A549 (cell line): ENCODE data around the gene VSX1. TPM values are rescaled to one million over a fixed set of nuclear protein-coding genes. Genes with fewer than 3 reads are reported as not detected.
A peak's percentile ranks its signal among the peaks of the same experiment; 100 is the strongest.

ENCODE experiments used
- ATAC-seq, 2 experiments: fragments of 200-7000 bp in 1 of 2; fragments of >200 bp in 1 of 2; cut with Nextera tagmentation in 1 of 2; cut with Tn5 transposase in 1 of 2; 3 replicates each; pipeline versions ENCODE4 v1.8.0 to v1.9.1; 2018 to 2020; ENCODE audit warnings: mild to moderate bottlenecking in 1 of 2, moderate library complexity in 1 of 2
- CTCF ChIA-PET: fragments of 300-600 bp; sonication (Branson Sonifier 250); formaldehyde crosslinking; extraction: SDS; loops from one replicate; lab custom pipeline; 2021; ENCODE audit warnings: antibody characterized with exemption, inconsistent platforms; lab: Yijun Ruan, JAX
- POLR2A ChIA-PET: fragments of 350-600 bp; formaldehyde crosslinking; extraction: SDS; loops from one replicate; lab custom pipeline; 2021; ENCODE audit warnings: antibody characterized with exemption, inconsistent platforms; lab: Yijun Ruan, JAX
- DNase-seq, 2 experiments: peaks; one replicate each; pipeline versions ENCODE4 v3.0.0 to v3.0.0-alpha.2; 2011 to 2016; ENCODE audit warnings: low read depth in 1 of 2, low spot score in 1 of 2
- FAIRE-seq: peaks from 2 replicates; lab custom pipeline; 2011; peaks lifted over from hg19 to GRCh38; lab: Jason Lieb, UNC
- H3K27ac ChIP-seq, 2 experiments: fragments of >200 bp; sonication (Bioruptor Twin); formaldehyde crosslinking; 3 replicates each; pipeline ENCODE4 v1.5.1; 2016 to 2017
- H3K4me1 ChIP-seq: fragments of >200 bp; sonication (Bioruptor Twin); formaldehyde crosslinking; 3 replicates; pipeline ENCODE4 v1.6.1; 2016
- H3K4me2 ChIP-seq: fragments of >200 bp; sonication (Bioruptor Twin); formaldehyde crosslinking; 3 replicates; pipeline ENCODE4 v1.6.1; 2016
- H3K4me3 ChIP-seq: fragments of >200 bp; sonication (Bioruptor Twin); formaldehyde crosslinking; 3 replicates; pipeline ENCODE4 v1.5.1; 2016
- H3K9me3 ChIP-seq: fragments of >200 bp; sonication (Bioruptor Twin); formaldehyde crosslinking; 3 replicates; pipeline ENCODE4 v1.6.1; 2016
- ATOH8 ChIP-seq: fragments of 250-450 bp; sonication (Bioruptor Pico); IDR thresholded peaks from 2 replicates; pipeline ENCODE4 v1.5.0; 2020; ENCODE audit warnings: low read depth, mild to moderate bottlenecking, moderate library complexity
- BHLHE40 ChIP-seq: IDR thresholded peaks from 2 replicates; pipeline ENCODE4 v1.6.1; 2012; ENCODE audit warnings: low read depth, low read length, inconsistent platforms
- CEBPB ChIP-seq, 2 experiments: fragments of >200 bp in 1 of 2; sonication (Bioruptor Twin) in 1 of 2; formaldehyde crosslinking in 1 of 2; IDR thresholded peaks; 2 replicates each; pipeline ENCODE4 v1.6.1; 2012 to 2016
- CHD2 ChIP-seq: fragments of 150-350 bp; IDR thresholded peaks from 2 replicates; pipeline ENCODE4 v1.6.1; 2014; ENCODE audit warnings: low read length; ENCODE audit not compliant: partially characterized antibody
- EHMT2 ChIP-seq: fragments of 200-600 bp; sonication (generic); IDR thresholded peaks from 2 replicates; pipeline ENCODE4 v1.6.1; 2016; ENCODE audit warnings: antibody characterized with exemption, low read depth, mild to moderate bottlenecking, moderate library complexity
- ELK1 ChIP-seq: fragments of 150-350 bp; IDR thresholded peaks from 2 replicates; pipeline ENCODE4 v1.6.1; 2014; ENCODE audit warnings: low read depth, mild to moderate bottlenecking, low read length
- ESRRA ChIP-seq: fragments of 150-350 bp; IDR thresholded peaks from 2 replicates; pipeline ENCODE4 v1.6.1; 2014; ENCODE audit warnings: mild to moderate bottlenecking, low read length, borderline replicate concordance
- FOSL2 ChIP-seq, 2 experiments: fragments of 450-650 bp in 1 of 2; fragments of >200 bp in 1 of 2; sonication (Bioruptor Twin) in 1 of 2; formaldehyde crosslinking; IDR thresholded peaks; 2 replicates each; pipeline versions ENCODE4 v1.5.0 to v1.6.1; 2016 to 2020; ENCODE audit warnings: mild to moderate bottlenecking in 1 of 2, moderate library complexity in 1 of 2
- GATA3 ChIP-seq: IDR thresholded peaks from 2 replicates; pipeline ENCODE4 v1.6.1; 2012; ENCODE audit warnings: borderline replicate concordance
- HMGXB4 ChIP-seq: fragments of 250-450 bp; sonication (Bioruptor Pico); IDR thresholded peaks from 2 replicates; pipeline ENCODE4 v1.5.0; 2021; ENCODE audit warnings: mild to moderate bottlenecking, moderate library complexity, borderline replicate concordance
- HOXA7 ChIP-seq: fragments of 250-450 bp; sonication (Bioruptor Pico); IDR thresholded peaks from 2 replicates; pipeline ENCODE4 v1.5.0; 2020; ENCODE audit warnings: mild to moderate bottlenecking, moderate library complexity
- MAFK ChIP-seq: fragments of 450-650 bp; IDR thresholded peaks from 2 replicates; pipeline ENCODE4 v1.6.1; 2014; ENCODE audit not compliant: partially characterized antibody
- NPAS2 ChIP-seq: fragments of 250-450 bp; sonication (Bioruptor Pico); IDR thresholded peaks from 2 replicates; pipeline ENCODE4 v1.8.0; 2022; ENCODE audit warnings: mild to moderate bottlenecking, moderate library complexity, borderline replicate concordance
- PBX3 ChIP-seq: IDR thresholded peaks from 2 replicates; pipeline ENCODE4 v1.6.1; 2012
- POLR2AphosphoS2 ChIP-seq: conservative IDR thresholded peaks from 2 replicates; pipeline ENCODE4 v1.6.1; 2012; ENCODE audit warnings: low read length, improper control_type of control experiment, inconsistent platforms
- RARB ChIP-seq: fragments of 250-450 bp; sonication (Bioruptor Pico); IDR thresholded peaks from 2 replicates; pipeline ENCODE4 v1.8.0; 2021; ENCODE audit warnings: mild to moderate bottlenecking, moderate library complexity
- TFCP2L1 ChIP-seq: fragments of 250-450 bp; sonication (Bioruptor Pico); IDR thresholded peaks from 2 replicates; pipeline ENCODE4 v1.5.0; 2021; ENCODE audit warnings: mild to moderate bottlenecking
- ZC3H11A ChIP-seq: fragments of 450-650 bp; IDR thresholded peaks from 2 replicates; pipeline ENCODE4 v1.6.1; 2014; ENCODE audit warnings: antibody characterized with exemption, mild to moderate bottlenecking
- ZFP36 ChIP-seq: fragments of 450-650 bp; IDR thresholded peaks from 2 replicates; pipeline ENCODE4 v1.6.1; 2014; ENCODE audit warnings: borderline replicate concordance; ENCODE audit not compliant: partially characterized antibody
- ZNF302 ChIP-seq: fragments of 250-450 bp; sonication (Bioruptor Pico); IDR thresholded peaks from 2 replicates; pipeline ENCODE4 v1.9.0; 2021; ENCODE audit warnings: inconsistent platforms, mild to moderate bottlenecking, moderate library complexity
- ZSCAN20 ChIP-seq: fragments of 250-450 bp; sonication (Bioruptor Pico); IDR thresholded peaks from 2 replicates; pipeline ENCODE4 v1.8.0; 2022; ENCODE audit warnings: mild to moderate bottlenecking, moderate library complexity
- WGBS: methylation state at CpG from one replicate; pipeline ENCODE4 v1.1.6; 2017; ENCODE audit errors: missing lambda C conversion rate; 5-methylcytosine and 5-hydroxymethylcytosine counted together
- polyA minus RNA-seq: library from RNA; depleted of rRNA, polyadenylated mRNA; stranded (reverse); fragments of >200 nt; gene quantifications from 2 replicates; pipeline ENCODE4 v1.2.3, GENCODE V29; 2011; rRNA and poly(A)+ RNA removed
- polyA plus RNA-seq, 4 experiments: library from polyadenylated mRNA; depleted of rRNA in 3 of 4; stranded (reverse); fragments of >200 nt; fragmentation: RNase III in 1 of 4; extraction: RNeasy Plus Mini Kit Qiagen cat#74134 plus additional on column Dnase treatment in 1 of 4; gene quantifications; 2 replicates in 3 of 4; 3 replicates in 1 of 4; pipeline ENCODE4 v1.2.3, GENCODE V29; 2011 to 2017

Gene VSX1
- 2.9 and 3.6 TPM in 2 replicates for polyA plus RNA-seq (2011; rRNA removed)
- polyA plus RNA-seq (2012; cell fraction: cytosol; rRNA removed) = 0.65 TPM in 2 replicates
- polyA plus RNA-seq (2012; cell fraction: nucleus; rRNA removed) = 0.51 and 0.58 TPM in 2 replicates
- 0.52 to 1.2 TPM (median 0.77 TPM) in 3 replicates for polyA plus RNA-seq (2017; fragmentation: RNase III; extraction: RNeasy Plus Mini Kit Qiagen cat#74134 plus additional on column Dnase treatment)
- polyA minus RNA-seq = 1.8 and 2.4 TPM in 2 replicates

- POLR2A ChIA-PET = no interaction called here
- ATAC-seq (no peak; a peak in 1 of 6 replicates), FAIRE-seq (no peak), DNase-seq (no peak)
- CTCF ChIA-PET = interaction anchor here (1.0 to 2.6 kb wide), 6 partner anchors 8 to 97 kb away, joined by 3 to 12 read pairs (median 3); no protein-coding TSS in a partner anchor
- peak within 1 kb of the TSS; percentile 55 for H3K4me2 ChIP-seq
- H3K9me3 ChIP-seq = 0 out of 3 replicates have a peak, but pooled peaks cover 2% of the 10 kb centered on the region
- H3K27ac ChIP-seq = peak within 1 kb of the TSS in 1 of 2 experiments; percentile 29; a peak in 1 of 6 replicates
- peaks cover 24% of the 10 kb centered on the region for H3K4me1 ChIP-seq
- peak within 1 kb of the TSS; percentile 27; the same call in 2 of the 3 replicates for H3K4me3 ChIP-seq
- TF ChIP-seq CEBPB (IDR thresholded peaks at IDR 0.05) = no peak
- WGBS = 82% methylated on average over 32 of the region's 67 CpGs
Observed at GRCh38 chr20:25081730-25082497, at the start of gene VSX1. VSX1 (minus strand) TSS chr20:25082141; CDS start chr20:25082096, 45 bp downstream.

- H3K27ac ChIP-seq = no peak overlapping the region
- H3K4me1 ChIP-seq = peaks cover 9% of the 10 kb centered on the region
- TF ChIP-seq MAFK (no peak), EHMT2 (no peak), HMGXB4 (CRISPR knock-in tag) (no peak)
- TF ChIP-seq, all 56 proteins: peak for 0
- no peak overlapping the region for H3K4me3 ChIP-seq
- ChIA-PET POLR2A (no interaction called here), CTCF (interaction anchor here (0.6 to 1.6 kb wide), 7 partner anchors 8 to 535 kb away, joined by 3 to 5 read pairs (median 4); no protein-coding TSS in a partner anchor)
- H3K4me2 ChIP-seq = no peak overlapping the region
- H3K9me3 ChIP-seq = 0 out of 3 replicates have a peak, but pooled peaks cover 2% of the 10 kb centered on the region
- WGBS = 84% methylated on average over 7 of the region's 7 CpGs
- no peak for ATAC-seq
- no peak for FAIRE-seq
- no peak for DNase-seq
Observed at GRCh38 chr20:25129908-25130307, 48.0 kb upstream of the VSX1 start.

- POLR2A ChIA-PET = no interaction called here
Observed at GRCh38 chr20:25129428-25129827, 47.5 kb upstream of the VSX1 start.

GRCh38 chr20:25128649-25129048 is 46.7 kb upstream of the VSX1 start:
- Histone ChIP-seq H3K4me3 (no peak overlapping the region), H3K4me1 (peaks cover 8% of the 10 kb centered on the region; the same call in 2 of the 3 replicates), H3K27ac (no peak overlapping the region), H3K9me3 (0 out of 3 replicates have a peak, but pooled peaks cover 2% of the 10 kb centered on the region), H3K4me2 (no peak overlapping the region)
- no peak for DNase-seq
- FAIRE-seq = no peak
- POLR2A ChIA-PET = no interaction called here
- 70% methylated on average over 5 of the region's 5 CpGs for WGBS
- ATAC-seq = no peak
- CTCF ChIA-PET = interaction anchor here (1.3 kb wide), 1 partner anchor 31 kb away, joined by 3 read pairs; no protein-coding TSS in a partner anchor
- no peak for TF ChIP-seq ZFP36
- TF ChIP-seq RARB (CRISPR knock-in tag) = no peak
- no peak for TF ChIP-seq CHD2
- TF ChIP-seq POLR2AphosphoS2 = no peak
- no peak for TF ChIP-seq NPAS2
- no peak for TF ChIP-seq ZNF302 (CRISPR knock-in tag)
- TF ChIP-seq ELK1 = no peak
- TF ChIP-seq HOXA7 (CRISPR knock-in tag) = no peak
- no peak for TF ChIP-seq ZSCAN20 (CRISPR knock-in tag)
- TF ChIP-seq ATOH8 (CRISPR knock-in tag) = no peak
- TF ChIP-seq TFCP2L1 = no peak
- TF ChIP-seq FOSL2 (IDR thresholded peaks at IDR 0.05) = no peak
- TF ChIP-seq FOSL2 (CRISPR knock-in tag; IDR thresholded peaks at IDR 0.05) = no peak
- TF ChIP-seq ZC3H11A = no peak

More at GRCh38 chr20:25129428-25129827, 47.5 kb upstream of the VSX1 start:
- peaks cover 8% of the 10 kb centered on the region; the same call in 2 of the 3 replicates for H3K4me1 ChIP-seq
- no peak for TF ChIP-seq GATA3
- no peak for TF ChIP-seq ESRRA
- TF ChIP-seq PBX3 = no peak
- TF ChIP-seq NPAS2 = no peak
- no peak for TF ChIP-seq BHLHE40
- TF ChIP-seq, all 56 proteins: peak for 0
- ATAC-seq (no peak), DNase-seq (no peak), FAIRE-seq (no peak)
- H3K27ac ChIP-seq = no peak overlapping the region
- 85% methylated on average over 6 of the region's 6 CpGs for WGBS
- no peak overlapping the region for H3K4me3 ChIP-seq
- H3K9me3 ChIP-seq = 0 out of 3 replicates have a peak, but pooled peaks cover 2% of the 10 kb centered on the region
- no peak overlapping the region for H3K4me2 ChIP-seq
- CTCF ChIA-PET = interaction anchor here (0.6 to 1.6 kb wide), 6 partner anchors 9 to 536 kb away, joined by 3 to 5 read pairs (median 4); no protein-coding TSS in a partner anchor
